ENCODE data around the gene STK4.

STK4 gene

GRCh38 chr20:45111799-45112471 is 145.6 kb downstream of the STK4 start:
- DNase-seq (ENCODE audit: low read depth in 3 of 3): no peak

- no peak for DNase-seq (ENCODE audit: low read depth in 3 of 3)
These were observed 146.4 kb downstream of the STK4 start for GRCh38 chr20:45112754-45113153.

- no peak for DNase-seq (ENCODE audit: low read depth in 3 of 3)
These were observed 147.6 kb downstream of the STK4 start for GRCh38 chr20:45113865-45114264.

GRCh38 chr20:45114465-45115385 is 148.4 kb downstream of the STK4 start, which contains the start of gene WFDC5:
WFDC5 (minus strand) TSS chr20:45115174; CDS start chr20:45115083, 91 bp downstream.
- DNase-seq (ENCODE audit: low read depth in 3 of 3): no peak

- DNase-seq (ENCODE audit: low read depth in 3 of 3): no peak
These were observed 149.1 kb downstream of the STK4 start for GRCh38 chr20:45115386-45115774.

GRCh38 chr20:45115829-45116228 is 149.5 kb downstream of the STK4 start:
- DNase-seq (ENCODE audit: low read depth in 3 of 3): no peak

GRCh38 chr20:45117581-45117980 is 151.3 kb downstream of the STK4 start:
- no peak for DNase-seq (ENCODE audit: low read depth in 3 of 3)

GRCh38 chr20:45118028-45118427 is 151.7 kb downstream of the STK4 start:
- no peak for DNase-seq (ENCODE audit: low read depth in 3 of 3)

GRCh38 chr20:45119556-45120266 is 153.4 kb downstream of the STK4 start:
- no peak for DNase-seq (ENCODE audit: low read depth in 3 of 3)

- DNase-seq (ENCODE audit: low read depth in 3 of 3): no peak
These were observed 155.1 kb downstream of the STK4 start for GRCh38 chr20:45121388-45121787.

- no peak for DNase-seq (ENCODE audit: low read depth in 3 of 3)
These were observed 158.1 kb downstream of the STK4 start, which contains the start of gene WFDC12 for GRCh38 chr20:45124365-45124764. WFDC12 (minus strand) TSS chr20:45124465; CDS start chr20:45124447, 18 bp downstream.

- DNase-seq (ENCODE audit: low read depth in 3 of 3): no peak
These were observed 161.8 kb downstream of the STK4 start for GRCh38 chr20:45128099-45128498.

Measured in stimulated activated CD4-positive, alpha-beta T cell treated with anti-CD3 and anti-CD28 coated beads, TNF-alpha, amount 100 ng/mL, for 4 hours (primary cell).